Measurements from ENCODE around the gene CERT1. TPM values are rescaled to one million over a fixed set of nuclear protein-coding genes. Genes with fewer than 3 reads are reported as not detected.
A peak's percentile ranks its signal among the peaks of the same experiment; 100 is the strongest.

Gene CERT1
- total RNA-seq, 1 experiment from 2014 or later, result 6.8 TPM

- peak; percentile 6 for DNase-seq (ENCODE audit: low spot score)
Observed at GRCh38 chr5:75405296-75405695, 106.1 kb downstream of the CERT1 start.

GRCh38 chr5:75395277-75395676 is 116.2 kb downstream of the CERT1 start:
- no peak for DNase-seq (ENCODE audit: low spot score)

GRCh38 chr5:75389430-75389829 is 122.0 kb downstream of the CERT1 start:
- no peak for DNase-seq (ENCODE audit: low spot score)

DNA sequence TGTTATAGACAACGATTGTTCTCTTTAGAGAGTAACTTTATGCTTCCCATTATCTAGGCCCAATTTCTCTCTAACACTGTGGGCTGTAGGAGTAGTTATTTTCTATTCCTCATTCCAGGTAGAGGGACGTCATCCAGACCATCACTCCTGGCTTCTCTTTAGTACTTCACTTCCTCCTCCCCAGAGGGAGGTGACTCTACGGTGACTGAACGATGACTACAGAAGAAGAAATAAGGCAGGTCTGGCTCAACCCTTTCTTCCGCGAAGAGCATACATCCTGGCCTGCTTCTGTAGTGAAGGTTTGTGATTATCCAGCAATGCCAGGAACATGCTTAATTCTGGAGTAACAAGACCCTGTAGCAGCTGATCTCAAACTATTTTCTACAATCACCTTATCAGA is 123.6 kb downstream of the CERT1 start:
- no peak for DNase-seq (ENCODE audit: low spot score)

DNA sequence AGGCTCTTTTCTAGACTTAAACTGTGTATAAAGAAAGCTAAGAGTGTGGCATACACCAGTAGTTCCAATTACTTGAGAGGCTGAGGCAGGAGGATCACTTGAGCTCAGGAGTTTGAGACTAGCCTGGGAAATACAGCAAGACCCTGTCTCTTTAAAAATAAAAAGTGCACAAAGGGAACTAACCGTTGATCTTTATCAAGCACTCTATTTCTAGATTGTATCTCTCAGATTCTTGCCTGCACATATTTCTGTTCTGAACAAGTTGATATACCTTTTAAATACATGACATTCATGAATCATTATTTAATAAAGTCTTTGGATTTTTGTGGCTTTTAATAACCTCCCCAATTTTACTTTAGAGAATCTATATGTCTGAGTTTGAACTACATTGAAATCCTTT is 127.2 kb downstream of the CERT1 start:
- no peak for DNase-seq (ENCODE audit: low spot score)

GRCh38 chr5:75381456-75381855 is 130.0 kb downstream of the CERT1 start:
- no peak for DNase-seq (ENCODE audit: low spot score)

DNA sequence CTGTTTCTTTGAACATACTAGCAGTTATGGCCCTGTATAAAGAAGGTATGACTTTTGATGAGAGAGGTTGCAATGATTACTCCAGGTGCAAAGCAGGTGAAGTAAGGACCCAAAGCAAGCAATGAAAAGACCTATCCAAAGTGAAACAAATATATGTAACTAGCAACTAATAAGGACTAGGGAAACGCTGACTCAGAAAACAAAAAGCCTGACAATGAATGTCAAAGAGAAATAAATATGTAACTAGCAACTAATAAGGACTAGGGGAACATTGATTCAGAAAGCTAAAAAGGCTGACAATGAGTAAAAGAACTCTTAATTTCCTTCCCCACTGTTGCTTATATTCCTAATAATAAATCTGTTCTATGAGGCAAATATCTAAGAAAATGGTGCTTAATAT is 131.3 kb downstream of the CERT1 start:
- no peak for DNase-seq (ENCODE audit: low spot score)

- DNase-seq (ENCODE audit: low spot score), result no peak
Observed at GRCh38 chr5:75375414-75375813, 136.0 kb downstream of the CERT1 start.

DNA sequence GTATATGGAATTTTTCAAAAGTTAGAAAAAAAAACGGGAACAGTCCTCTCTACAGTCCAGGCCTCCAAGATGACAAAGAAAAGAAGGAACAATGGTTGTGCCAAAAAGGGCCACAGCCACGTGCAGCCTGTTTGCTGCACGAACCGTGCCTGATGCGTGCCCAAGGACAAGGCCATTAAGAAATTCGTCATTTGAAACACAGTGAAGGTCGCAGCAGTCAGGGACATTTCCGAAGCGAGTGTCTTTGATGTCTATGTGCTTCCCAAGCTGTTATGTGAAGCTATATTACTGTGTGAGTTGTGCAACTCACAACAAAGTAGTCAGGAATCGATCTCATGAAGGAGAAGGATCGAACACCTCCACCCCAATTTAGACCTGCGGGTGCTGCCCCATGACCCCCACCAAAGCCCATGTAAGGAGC is 137.0 kb downstream of the CERT1 start:
- DNase-seq (ENCODE audit: low spot score), result no peak

- no peak for DNase-seq (ENCODE audit: low spot score)
Observed at GRCh38 chr5:75373862-75374261, 137.6 kb downstream of the CERT1 start.

DNA sequence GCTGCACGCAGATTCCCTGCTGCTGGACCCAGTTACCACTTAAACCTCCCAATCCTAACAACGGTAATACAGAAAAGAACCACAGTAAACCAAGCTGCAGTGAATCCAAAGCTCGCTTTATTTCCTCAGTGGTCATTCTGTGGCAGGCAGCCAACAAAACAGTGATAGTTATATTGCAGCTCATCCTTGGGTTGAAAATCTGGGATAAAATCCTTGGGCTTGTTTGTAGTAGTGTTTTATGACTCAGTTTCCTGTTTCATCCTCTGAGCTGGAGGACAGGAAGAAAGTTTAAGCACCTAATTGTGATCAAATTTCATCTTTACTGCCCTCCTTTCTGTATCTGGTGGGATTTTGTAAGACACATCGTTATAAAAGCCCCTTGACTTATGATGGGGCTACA is 143.0 kb downstream of the CERT1 start:
- no peak for DNase-seq (ENCODE audit: low spot score)

DNA sequence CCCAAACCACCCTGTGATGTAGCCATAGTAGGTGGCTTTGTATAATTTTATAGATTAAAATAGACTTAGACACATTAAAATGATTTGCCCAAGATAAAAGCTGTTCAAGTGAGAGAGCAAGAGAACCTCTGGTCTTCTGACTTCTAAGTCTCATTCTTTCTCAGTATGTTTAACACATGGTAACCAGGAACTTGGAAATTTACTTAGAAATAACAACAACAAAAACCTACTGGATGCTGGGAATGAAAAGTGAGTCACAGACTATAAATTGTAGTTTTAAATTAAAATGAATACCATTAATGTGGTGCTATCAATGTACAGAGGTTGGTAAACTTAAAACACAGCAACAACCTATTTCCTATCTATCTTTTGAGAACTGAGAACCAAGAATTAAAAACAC is 144.0 kb downstream of the CERT1 start:
- peak; percentile 10 for DNase-seq (ENCODE audit: low spot score)

- no peak for DNase-seq (ENCODE audit: low spot score)
Observed at GRCh38 chr5:75366787-75367186, 144.6 kb downstream of the CERT1 start.

- no peak for DNase-seq (ENCODE audit: low spot score)
Observed at GRCh38 chr5:75365740-75366139, 145.7 kb downstream of the CERT1 start.

GRCh38 chr5:75364571-75365280 is 146.7 kb downstream of the CERT1 start:
- DNase-seq (ENCODE audit: low spot score), result no peak

- peak; percentile 9 for DNase-seq (ENCODE audit: low spot score)
Observed at GRCh38 chr5:75363726-75364495, 147.5 kb downstream of the CERT1 start.

DNA sequence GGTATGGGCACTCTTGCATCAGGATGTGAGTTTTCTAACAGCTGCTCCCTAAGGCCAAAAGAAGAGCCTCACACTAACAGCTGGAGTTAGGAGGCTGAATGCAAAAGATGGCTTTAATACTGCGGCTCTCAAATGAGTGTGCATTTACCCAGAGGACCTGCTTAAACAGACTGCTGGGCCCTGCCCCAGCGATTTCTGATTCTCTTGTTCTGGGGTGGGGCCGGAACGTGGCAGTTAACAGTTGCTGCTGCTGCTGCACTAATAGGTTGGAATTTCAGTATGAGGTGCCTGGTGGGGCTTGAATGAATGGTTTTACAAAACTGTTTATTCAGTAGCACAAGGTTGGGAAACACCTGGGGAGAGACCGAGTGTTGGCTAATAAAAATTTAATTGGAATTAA is 148.3 kb downstream of the CERT1 start:
- no peak for DNase-seq (ENCODE audit: low spot score)

DNA sequence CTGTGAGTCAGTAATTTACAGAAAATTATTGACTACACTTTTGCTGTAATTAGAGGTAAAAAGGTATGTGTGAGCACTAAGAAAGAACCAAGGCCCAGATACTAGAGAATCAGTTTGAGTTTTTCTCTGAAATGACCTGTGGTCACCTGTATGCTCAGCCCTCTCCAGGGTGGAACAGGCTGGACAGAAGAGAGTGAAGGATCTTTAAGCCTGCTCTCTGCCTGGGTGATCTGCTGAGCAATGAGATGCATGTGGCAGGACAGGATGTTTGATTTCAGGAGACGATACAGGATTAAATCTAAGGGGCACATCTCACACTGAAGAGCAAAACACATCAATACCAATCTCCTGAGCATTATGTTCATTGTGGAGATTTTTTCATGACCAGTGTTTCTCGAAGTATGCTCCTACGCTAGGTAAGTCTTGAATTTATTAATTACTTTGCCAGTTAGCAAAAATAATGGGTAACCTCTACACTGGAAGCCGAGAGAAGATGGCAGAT is 148.9 kb downstream of the CERT1 start:
- DNase-seq (ENCODE audit: low spot score), result no peak

- no peak for DNase-seq (ENCODE audit: low spot score)
Observed at GRCh38 chr5:75361310-75361709, 150.1 kb downstream of the CERT1 start.

DNA sequence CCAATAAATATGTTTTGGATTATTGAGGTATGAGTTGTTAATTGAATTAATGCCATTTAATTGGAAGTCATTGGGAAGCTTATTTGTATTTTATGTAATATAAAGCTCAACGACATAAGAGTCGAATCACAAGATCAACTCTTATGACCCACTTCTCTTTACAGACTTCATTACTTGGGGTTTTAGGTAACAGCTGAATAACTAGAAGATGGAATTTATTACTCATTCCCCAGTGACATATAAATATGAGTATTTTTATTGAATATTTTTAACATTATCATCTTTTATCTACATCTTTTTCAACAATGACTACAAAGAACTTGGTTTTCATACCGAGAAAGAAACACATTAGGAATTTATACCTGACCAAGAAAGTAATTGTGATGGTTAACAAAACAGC is 153.3 kb downstream of the CERT1 start:
- DNase-seq (ENCODE audit: low spot score), result no peak

- DNase-seq (ENCODE audit: low spot score), result no peak
Observed at GRCh38 chr5:75356719-75357118, 154.7 kb downstream of the CERT1 start.

DNA sequence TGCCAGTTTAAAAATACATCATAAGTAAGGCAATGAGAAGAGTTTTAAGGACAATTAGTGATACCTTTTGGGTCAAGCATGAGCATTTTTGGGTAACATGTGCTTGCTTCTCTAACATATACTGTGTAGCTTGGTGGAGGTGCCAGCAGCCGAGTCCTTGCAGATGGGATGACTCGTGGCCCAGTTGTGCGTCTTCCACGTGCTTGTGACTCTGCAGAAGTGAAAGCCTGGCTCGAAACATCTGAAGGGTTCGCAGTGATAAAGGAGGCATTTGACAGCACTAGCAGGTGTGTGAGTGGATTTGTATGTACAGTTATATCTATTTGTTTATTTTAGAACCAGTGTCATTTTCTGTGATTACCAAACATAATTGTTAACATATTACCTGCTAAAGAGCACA is 156.2 kb downstream of the CERT1 start:
- no peak for DNase-seq (ENCODE audit: low spot score)

Data from HT-29 (cell line).